ENCODE data around the gene FAM193B. TPM values are rescaled to one million over a fixed set of nuclear protein-coding genes. Genes with fewer than 3 reads are reported as not detected.

FAM193B gene
- total and polyA plus RNA-seq, 9 of the 15 experiments (the other 6 are each of a cell fraction or from before 2014, with no cell fraction given): 4.4 to 76.4 (median 37.3) TPM

DNA sequence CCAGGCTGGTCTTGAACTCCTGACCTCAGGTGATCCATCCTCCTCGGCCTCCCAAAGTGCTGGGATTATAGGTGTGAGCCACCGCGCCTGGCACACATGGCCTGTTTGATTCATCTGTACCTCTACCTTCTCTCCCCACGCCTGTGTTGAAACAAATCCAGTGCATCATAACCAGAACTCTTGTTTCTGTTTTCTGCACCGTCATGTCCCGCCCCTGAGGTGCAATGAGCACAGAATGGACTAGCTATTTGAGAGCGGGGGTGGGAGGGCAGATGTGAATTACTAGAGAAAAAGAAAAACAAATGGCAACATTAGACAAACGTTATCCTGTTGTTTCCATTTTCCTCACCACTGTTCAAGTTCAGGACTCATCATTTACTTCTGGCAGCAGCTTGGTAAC lies 10.7 kb upstream of the FAM193B start (continued):
- TF ChIP-seq ZNF407 (IDR thresholded peaks at IDR 0.05; ENCODE audit: low read depth) (no peak), ZNF785 (CRISPR knock-in tag; IDR thresholded peaks at IDR 0.05) (no peak), PRDM10 (IDR thresholded peaks at IDR 0.05; ENCODE audit: partially characterized antibody) (peak; percentile 9), XRCC3 (IDR thresholded peaks at IDR 0.05) (no peak), HNRNPH1 (optimal IDR thresholded peaks at IDR 0.05; ENCODE audit: low read depth, low read length) (no peak), EHMT2 (IDR thresholded peaks at IDR 0.05) (peak; percentile 6; the same call in 1 of the 2 replicates), NFYB (IDR thresholded peaks at IDR 0.05; ENCODE audit: extremely low read depth, insufficient read length) (no peak), EGR1 (conservative IDR thresholded peaks at IDR 0.05) (peak; percentile 74), ZNF57 (CRISPR knock-in tag; IDR thresholded peaks at IDR 0.05) (no peak), BHLHE40 (IDR thresholded peaks at IDR 0.05; ENCODE audit: low read length) (no peak), CEBPG (CRISPR knock-in tag; IDR thresholded peaks at IDR 0.05) (no peak), CEBPG (tag; conservative IDR thresholded peaks at IDR 0.05 in 1 of 2, IDR thresholded peaks at IDR 0.05 in 1 of 2) (no peak), POLR3G (IDR thresholded peaks at IDR 0.05; ENCODE audit: extremely low read depth, insufficient read length, insufficient replicate concordance) (no peak)
- TF ChIP-seq, protein P1, sequence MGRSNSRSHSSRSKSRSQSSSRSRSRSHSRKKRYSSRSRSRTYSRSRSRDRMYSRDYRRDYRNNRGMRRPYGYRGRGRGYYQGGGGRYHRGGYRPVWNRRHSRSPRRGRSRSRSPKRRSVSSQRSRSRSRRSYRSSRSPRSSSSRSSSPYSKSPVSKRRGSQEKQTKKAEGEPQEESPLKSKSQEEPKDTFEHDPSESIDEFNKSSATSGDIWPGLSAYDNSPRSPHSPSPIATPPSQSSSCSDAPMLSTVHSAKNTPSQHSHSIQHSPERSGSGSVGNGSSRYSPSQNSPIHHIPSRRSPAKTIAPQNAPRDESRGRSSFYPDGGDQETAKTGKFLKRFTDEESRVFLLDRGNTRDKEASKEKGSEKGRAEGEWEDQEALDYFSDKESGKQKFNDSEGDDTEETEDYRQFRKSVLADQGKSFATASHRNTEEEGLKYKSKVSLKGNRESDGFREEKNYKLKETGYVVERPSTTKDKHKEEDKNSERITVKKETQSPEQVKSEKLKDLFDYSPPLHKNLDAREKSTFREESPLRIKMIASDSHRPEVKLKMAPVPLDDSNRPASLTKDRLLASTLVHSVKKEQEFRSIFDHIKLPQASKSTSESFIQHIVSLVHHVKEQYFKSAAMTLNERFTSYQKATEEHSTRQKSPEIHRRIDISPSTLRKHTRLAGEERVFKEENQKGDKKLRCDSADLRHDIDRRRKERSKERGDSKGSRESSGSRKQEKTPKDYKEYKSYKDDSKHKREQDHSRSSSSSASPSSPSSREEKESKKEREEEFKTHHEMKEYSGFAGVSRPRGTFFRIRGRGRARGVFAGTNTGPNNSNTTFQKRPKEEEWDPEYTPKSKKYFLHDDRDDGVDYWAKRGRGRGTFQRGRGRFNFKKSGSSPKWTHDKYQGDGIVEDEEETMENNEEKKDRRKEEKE (IDR thresholded peaks at IDR 0.05; ENCODE audit: borderline replicate concordance in 1 of 2, control insufficient read depth in 1 of 2, low read depth in 2 of 2, low read length in 1 of 2): no peak

Measured in K562 (cell line).